Activated naive CD4-positive, alpha-beta T cell (primary cell): ENCODE measurements around the gene NR2E1.

Experiments
- DNase-seq, 4 experiments: peaks; one replicate each; lab custom pipeline; 2025; lab: John Stamatoyannopoulos, UW

The NR2E1 gene

GRCh38 chr6:108171291-108171917 lies 5.6 kb downstream of the NR2E1 start:
- DNase-seq, result no peak

- DNase-seq, result no peak
Observed at GRCh38 chr6:108171918-108172516, 6.2 kb downstream of the NR2E1 start.

DNA sequence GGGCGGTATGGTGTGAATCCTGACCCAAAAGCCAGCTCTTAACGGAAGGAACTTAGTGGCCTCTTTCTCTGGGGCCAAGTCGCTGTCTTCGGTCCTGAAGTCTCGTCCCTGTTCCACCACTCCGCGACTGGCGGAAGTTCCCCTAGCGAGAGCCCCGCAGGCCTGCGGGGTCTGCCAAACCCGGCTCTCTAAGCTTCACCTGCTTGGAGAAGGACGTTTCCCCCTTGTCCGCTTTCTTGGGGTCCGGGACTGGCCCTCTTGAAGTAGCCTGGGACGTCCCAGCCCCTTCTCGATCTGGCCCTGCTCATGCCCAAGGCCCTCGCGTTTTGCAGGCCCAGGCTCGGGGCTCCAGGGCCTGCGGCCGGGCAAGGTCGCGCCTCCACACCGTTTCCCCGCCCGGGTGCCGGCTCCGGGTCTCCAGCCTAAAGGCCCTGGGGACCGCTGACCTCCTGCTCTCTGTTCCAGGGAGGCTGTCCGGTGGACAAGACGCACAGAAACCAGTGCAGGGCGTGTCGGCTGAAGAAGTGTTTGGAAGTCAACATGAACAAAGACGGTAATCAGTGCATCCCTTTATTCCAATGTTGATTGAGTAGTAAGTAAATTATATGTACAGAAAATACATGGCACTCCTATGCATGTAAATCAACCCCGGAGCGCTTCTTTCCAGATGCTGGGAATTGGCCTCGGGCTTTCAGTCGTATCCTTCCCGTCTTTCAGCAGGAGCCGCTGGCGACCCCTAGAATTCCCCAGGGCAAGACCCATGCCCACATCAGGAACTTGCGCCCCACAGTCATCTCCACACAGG lies 8.8 kb downstream of the NR2E1 start:
- DNase-seq, result peak in 1 of 4 experiments; percentile 9

- DNase-seq, result no peak
Observed at GRCh38 chr6:108175176-108175591, 9.4 kb downstream of the NR2E1 start.

GRCh38 chr6:108175592-108176279 lies 9.9 kb downstream of the NR2E1 start:
- DNase-seq, result no peak

DNA sequence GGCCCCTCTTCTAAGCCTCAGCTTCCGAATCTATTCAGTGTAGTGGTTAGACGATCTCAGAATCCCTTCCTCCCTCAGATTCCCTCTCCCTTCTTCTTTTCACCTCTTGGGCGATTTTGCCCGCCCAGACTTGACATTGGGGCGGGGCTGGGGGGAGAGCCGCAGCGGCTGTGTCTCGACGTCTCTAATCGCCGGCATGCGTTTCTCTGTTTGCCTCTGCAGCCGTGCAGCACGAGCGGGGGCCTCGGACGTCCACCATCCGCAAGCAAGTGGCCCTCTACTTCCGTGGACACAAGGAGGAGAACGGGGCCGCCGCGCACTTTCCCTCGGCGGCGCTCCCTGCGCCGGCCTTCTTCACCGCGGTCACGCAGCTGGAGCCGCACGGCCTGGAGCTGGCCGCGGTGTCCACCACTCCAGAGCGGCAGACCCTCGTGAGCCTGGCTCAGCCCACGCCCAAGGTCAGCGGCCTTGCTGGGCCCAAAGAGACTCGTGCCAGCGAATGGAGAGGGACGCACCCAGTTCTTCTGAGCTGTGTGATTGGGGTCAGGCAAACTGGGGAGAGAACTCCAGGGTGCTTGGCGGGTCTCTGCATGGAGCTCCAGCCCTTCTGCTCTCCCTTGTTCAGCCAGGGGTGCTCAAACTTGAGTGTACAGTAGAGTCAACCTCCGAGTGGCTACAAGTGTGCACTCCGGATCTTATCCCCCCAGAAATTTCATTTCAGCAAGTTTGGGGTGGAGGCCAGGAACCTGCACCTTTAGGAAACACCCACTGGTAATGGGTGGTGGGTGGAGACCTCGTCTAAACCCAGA lies 10.7 kb downstream of the NR2E1 start:
- no peak for DNase-seq

DNA sequence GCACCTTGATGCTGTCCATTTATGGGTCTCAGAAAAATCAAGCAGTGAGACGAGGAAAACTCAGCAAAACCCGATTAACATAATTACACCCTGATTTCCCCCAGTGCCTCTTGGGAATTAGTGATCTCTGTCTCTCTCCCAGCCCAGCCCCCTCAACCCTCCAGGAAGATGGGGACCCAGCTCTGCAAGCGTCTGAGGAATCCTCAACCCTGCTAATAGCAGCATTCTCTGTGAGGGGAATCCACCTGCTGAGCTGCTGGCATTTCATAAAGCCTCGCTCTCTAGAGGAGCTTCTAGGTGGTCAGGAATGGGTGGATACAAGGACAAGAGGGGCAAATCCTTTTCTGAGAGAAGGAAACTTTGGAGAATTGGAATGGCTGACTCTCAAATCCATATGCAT lies 13.9 kb downstream of the NR2E1 start:
- DNase-seq, result no peak

DNA sequence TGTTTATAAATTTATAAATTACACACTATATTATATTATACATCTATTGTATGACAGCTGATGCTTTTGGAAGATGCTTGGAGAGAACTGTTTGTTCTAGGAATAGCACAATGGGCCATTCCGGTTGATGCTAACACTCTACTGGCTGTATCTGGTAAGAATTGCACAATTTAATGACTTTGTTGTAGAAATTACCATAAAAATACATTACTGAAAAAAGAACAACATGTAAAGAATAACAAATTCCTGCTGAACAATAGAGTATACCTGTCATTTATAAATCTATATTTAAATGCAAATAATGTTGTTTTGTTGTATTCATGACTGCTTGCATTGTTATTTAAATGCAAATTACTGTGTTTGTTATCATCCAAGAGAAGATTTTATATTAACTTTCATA lies 14.4 kb downstream of the NR2E1 start:
- no peak for DNase-seq

DNA sequence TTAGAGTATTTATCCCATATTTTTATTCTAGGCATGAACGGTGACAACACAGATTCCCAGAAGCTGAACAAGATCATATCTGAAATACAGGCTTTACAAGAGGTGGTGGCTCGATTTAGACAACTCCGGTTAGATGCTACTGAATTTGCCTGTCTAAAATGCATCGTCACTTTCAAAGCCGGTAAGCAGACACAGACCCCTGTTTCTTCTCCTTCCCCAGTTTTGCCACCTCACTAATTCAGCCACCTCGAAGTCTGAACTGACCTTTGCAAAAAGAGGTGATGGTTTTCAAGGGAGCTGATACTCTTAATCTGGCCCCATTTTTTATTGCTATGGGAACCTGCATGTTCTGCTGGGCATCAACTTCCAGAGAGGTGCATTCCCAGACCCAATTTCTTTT lies 15.0 kb downstream of the NR2E1 start:
- no peak for DNase-seq

GRCh38 chr6:108186226-108186625 lies 20.4 kb downstream of the NR2E1 start:
- DNase-seq, result no peak

DNA sequence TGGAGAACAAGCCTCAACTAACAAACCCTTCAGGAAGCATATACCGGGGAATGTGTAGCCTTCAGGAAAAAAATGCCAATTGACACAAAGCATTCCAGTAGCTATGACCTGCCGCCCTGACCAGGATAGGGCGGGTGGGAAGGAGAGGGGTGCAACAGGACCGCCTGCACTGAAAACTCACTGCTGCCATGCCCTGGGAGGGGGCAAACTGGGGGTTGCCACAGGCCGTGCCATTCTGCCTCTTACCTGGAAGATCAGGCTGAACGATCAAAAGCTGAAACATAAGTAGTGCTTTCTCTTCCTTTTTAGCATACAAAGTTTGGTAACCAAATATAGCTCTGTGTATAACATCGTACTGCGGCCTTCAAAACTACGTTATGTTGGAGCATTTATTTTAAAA lies 21.7 kb downstream of the NR2E1 start:
- DNase-seq, result no peak

DNA sequence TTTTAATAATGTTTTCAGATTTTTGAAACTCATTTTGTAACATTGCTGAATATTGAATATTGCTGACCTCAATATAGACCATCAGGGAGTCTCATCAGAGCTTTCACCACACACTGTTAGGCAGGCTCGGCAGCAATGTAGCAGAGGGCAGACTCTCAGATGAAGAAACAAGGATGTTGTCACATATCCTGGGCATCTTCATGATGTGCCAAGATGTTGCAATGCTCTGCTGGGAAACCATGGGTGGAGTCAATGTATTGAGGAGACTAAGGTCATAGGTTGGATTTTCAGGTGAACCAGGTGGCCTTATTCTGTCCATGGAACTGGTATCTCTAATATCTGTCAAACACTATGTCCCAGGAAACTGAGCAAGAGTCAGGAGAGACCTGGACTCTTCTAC lies 27.3 kb downstream of the NR2E1 start:
- no peak for DNase-seq

- no peak for DNase-seq
Observed at GRCh38 chr6:108193835-108194234, 28.0 kb downstream of the NR2E1 start.

DNA sequence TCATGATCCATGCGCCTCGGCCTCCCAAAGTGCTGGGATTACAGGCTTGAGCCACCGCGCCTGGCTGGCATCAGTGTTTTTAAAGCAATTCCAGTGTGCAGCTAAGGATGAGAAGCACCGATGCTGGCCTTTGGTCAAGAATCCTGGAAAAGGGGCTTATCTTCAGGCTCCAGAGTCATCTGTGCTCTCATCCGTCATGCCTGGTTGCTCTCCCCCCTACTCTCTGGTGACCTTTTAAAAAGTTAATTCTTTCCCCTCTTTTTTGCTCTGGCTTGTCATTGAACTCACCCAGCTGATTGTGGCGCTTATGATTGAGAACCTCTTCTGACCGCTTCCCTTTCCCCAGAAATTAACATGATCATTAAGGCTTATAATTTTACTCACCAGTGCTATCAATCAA lies 28.7 kb downstream of the NR2E1 start:
- DNase-seq, result no peak

- DNase-seq, result no peak
Observed at GRCh38 chr6:108195209-108195608, 29.4 kb downstream of the NR2E1 start.

GRCh38 chr6:108198761-108199498 lies 33.1 kb downstream of the NR2E1 start:
- DNase-seq, result no peak

GRCh38 chr6:108200186-108200585 lies 34.4 kb downstream of the NR2E1 start:
- no peak for DNase-seq

- DNase-seq, result no peak
Observed at GRCh38 chr6:108200631-108201030, 34.8 kb downstream of the NR2E1 start.

DNA sequence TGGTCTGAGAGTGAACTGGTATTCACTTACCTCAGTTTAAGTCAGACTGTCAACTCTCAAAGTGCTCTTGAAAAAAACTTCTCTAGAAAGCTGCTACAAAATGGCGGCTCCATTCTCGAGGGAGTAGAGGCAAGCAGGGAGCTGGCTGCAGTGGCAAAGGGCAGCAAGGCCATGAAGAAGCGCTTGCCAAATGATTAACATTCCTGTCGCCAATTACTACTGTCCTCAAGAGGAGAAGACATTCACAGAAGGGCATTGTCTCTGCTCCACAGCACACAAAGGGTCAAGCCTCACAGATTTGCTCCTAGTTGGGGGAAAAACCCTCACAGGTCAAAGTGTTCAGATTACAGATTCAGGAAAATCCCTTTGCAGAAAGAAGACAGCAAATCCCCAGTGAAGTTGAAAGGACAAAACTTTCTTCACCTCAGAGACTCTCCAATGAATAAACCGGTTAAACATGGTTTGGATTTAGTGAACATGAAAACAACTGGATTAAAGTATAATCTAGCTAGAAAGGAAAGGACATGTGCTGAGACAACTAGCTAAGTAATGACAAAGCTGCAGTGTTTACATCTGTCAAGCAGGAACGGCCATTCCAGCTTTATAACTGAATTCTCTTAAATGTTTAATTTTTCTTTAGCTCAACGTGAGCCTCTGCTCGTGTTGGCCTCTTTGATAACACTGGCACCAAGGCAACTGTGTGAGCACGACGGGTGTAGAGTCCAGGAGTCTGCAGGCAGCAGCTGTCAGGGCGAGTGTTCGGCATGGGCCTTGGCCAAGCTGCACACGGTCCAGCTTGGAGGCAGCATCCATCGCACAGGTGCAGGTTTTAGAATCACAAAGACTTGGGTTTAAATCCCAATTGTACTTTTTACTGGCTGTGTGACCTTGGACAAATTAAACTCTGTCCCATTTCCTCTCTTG lies 37.6 kb downstream of the NR2E1 start:
- no peak for DNase-seq

GRCh38 chr6:108207013-108207412 lies 41.2 kb downstream of the NR2E1 start:
- DNase-seq, result no peak
